ENCODE results near the gene COQ3. TPM values are rescaled to one million over a fixed set of nuclear protein-coding genes. Genes with fewer than 3 reads are reported as not detected.
"Not testable (repeated sequence)": the region's sequence is repeated elsewhere in the genome, so short reads cannot be mapped to it uniquely, and the experiment has no call there.

COQ3 gene
- total and polyA plus RNA-seq, 2 of the 8 experiments (the other 6 are each of a cell fraction or from before 2014, with no cell fraction given), result 8.4 to 16.2 TPM

DNA sequence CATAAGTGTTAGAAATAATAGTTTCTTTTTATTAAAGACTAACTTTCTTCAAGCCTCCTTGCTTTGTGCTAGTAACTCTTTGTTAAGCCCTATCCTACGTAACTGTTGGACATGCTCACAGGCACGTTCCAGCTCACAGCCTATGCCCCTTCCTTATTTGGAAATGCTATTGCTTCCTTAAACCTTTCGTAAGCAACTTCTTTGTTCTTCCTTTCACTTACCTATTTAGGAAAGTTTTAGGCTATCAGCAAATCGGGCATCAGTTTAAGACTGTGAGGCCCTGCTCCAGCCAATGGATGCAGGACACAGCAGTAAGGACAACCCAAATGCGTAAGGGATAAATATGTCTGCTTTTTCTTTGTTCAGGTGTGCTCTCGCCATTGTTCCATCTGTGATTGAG lies 58.7 kb downstream of the COQ3 start:
- H3K79me1 ChIP-seq (ENCODE audit: low read depth, low read length); H2BK12ac ChIP-seq (ENCODE audit: low read depth, low read length); DNase-seq (ENCODE audit: low read depth in 1 of 2, low spot score in 2 of 2); FAIRE-seq; H4K20me1 ChIP-seq (replicated peaks in 1 of 2; ENCODE audit: control insufficient read depth in 1 of 2, insufficient read depth in 2 of 2, low read length in 2 of 2); H4K8ac ChIP-seq (ENCODE audit: extremely low read depth, insufficient read depth, low read length); H3K36me3 ChIP-seq (ENCODE audit: control insufficient read depth in 2 of 4, insufficient read depth in 4 of 4, low read length in 3 of 4); H4K91ac ChIP-seq (replicated peaks; ENCODE audit: insufficient read length, low read length); H3K4me3 ChIP-seq (ENCODE audit: extremely low read depth in 1 of 4, insufficient read depth in 2 of 4, low read depth in 3 of 4, low read length in 4 of 4); H3K18ac ChIP-seq (ENCODE audit: extremely low read depth, low read length); H3K14ac ChIP-seq (ENCODE audit: insufficient read length); H3K23ac ChIP-seq (ENCODE audit: insufficient read length); H2BK20ac ChIP-seq (ENCODE audit: low read length); H2AK5ac ChIP-seq (ENCODE audit: low read depth, low read length); H3K56ac ChIP-seq (replicated peaks; ENCODE audit: insufficient read length, low read depth, low read length); H2AFZ ChIP-seq (ENCODE audit: low read length); H3K79me2 ChIP-seq (ENCODE audit: control insufficient read depth in 1 of 2, insufficient read depth in 2 of 2, low read length in 2 of 2); H2BK120ac ChIP-seq (replicated peaks; ENCODE audit: low read depth, low read length); H3K23me2 ChIP-seq (ENCODE audit: low read depth, low read length); H3K4me2 ChIP-seq (ENCODE audit: insufficient read depth in 1 of 2, low read depth in 2 of 2, low read length in 2 of 2); H4K5ac ChIP-seq (ENCODE audit: insufficient read length, low read depth, low read length); H3K9ac ChIP-seq (replicated peaks in 1 of 4; ENCODE audit: extremely low read depth in 1 of 4, low read depth in 3 of 4, low read length in 3 of 4); H3K9me3 ChIP-seq (ENCODE audit: insufficient read depth in 2 of 2, low read depth in 1 of 2, low read length in 1 of 2); H3K4ac ChIP-seq (replicated peaks; ENCODE audit: insufficient read length, low read depth, low read length); H3K4me1 ChIP-seq (replicated peaks in 1 of 4; ENCODE audit: control insufficient read depth in 3 of 4, insufficient read depth in 4 of 4, low read length in 3 of 4); H3K27me3 ChIP-seq (replicated peaks in 1 of 4; ENCODE audit: control insufficient read depth in 3 of 4, extremely low read depth in 1 of 4, insufficient read depth in 3 of 4, low read length in 3 of 4); H2BK15ac ChIP-seq (ENCODE audit: low read length); H2BK5ac ChIP-seq (ENCODE audit: low read depth, low read length): not testable (repeated sequence)
- H3K27ac ChIP-seq (ENCODE audit: low read depth, low read length), result peak overlapping the region; percentile 29; the same call in 1 of the 2 replicates
- POLR2A ChIA-PET (ENCODE audit: partially characterized antibody), result interaction anchor here (1.3 to 1.5 kb wide), 4 partner anchors 9 to 89 kb away, joined by 4 to 13 read pairs (median 8); partner anchors contain the start of genes COQ3 and PNISR
- CTCF ChIA-PET (ENCODE audit: partially characterized antibody), result interaction anchor here (0.8 to 1.8 kb wide), 12 partner anchors 9 to 67 kb away, joined by 3 to 23 read pairs (median 8); partner anchors contain the start of genes COQ3 and FAXC
- peak; percentile 75; the same call in 1 of the 2 replicates for TF ChIP-seq SRF (IDR thresholded peaks at IDR 0.05; ENCODE audit: low read depth, low read length)
- WGBS, 2 experiments (ENCODE audit: extremely low coverage in 1 of 2, insufficient coverage in 1 of 2, insufficient read length in 1 of 2, insufficient replicate concordance in 2 of 2, low coverage in 1 of 2, low lambda C conversion rate in 2 of 2, missing lambda C conversion rate in 1 of 2), result 74% methylated on average over 6 of the region's 6 CpGs; no CpG with 5 or more reads in 1 of the 2 experiments

Data from H1 (cell line).